GM21528 (cell line): Measurements from ENCODE around the gene RHOC.
"Not testable (repeated sequence)": the region's sequence is repeated elsewhere in the genome, so short reads cannot be mapped to it uniquely, and the experiment has no call there.

Source experiments
- ATAC-seq: cut with Tn5 transposase; IDR thresholded peaks from one replicate; pipeline ENCODE4 v1.9.1; 2021; ENCODE audit warnings: mild to moderate bottlenecking, moderate library complexity; ENCODE audit not compliant: unreplicated experiment, low FRiP score

Gene RHOC

GRCh38 chr1:112706505-112707220 lies at the start of gene RHOC:
TSS of gene RHOC (minus strand) at chr1:112707127. CDS start at chr1:112703799, 3,328 bp downstream.
- peak; percentile 56 for ATAC-seq

DNA sequence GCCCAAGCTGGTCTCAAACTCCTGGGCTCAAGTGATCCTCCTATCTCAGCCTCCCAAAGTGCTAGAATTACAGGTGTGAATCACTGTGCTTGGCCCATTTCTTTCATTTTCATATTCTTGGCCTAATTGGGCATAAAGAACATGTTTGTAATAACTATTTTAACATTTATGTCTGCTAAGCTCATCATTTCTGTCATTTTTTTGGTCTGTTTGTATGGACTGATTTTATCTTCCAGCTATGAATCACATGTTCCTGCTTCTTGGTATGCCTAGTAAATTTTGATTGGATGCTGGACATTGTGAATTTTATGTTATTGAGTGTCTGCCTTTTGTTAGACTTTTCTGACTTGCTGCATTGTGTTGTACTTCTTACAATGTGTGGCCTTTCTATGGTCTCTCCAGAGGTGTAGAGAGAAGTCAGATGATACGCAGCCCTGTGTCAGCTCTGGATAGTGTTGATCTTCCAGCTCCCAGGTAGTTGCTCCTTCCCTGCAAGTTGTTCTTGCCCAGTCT lies 47.2 kb upstream of the RHOC start:
- no peak for ATAC-seq

DNA sequence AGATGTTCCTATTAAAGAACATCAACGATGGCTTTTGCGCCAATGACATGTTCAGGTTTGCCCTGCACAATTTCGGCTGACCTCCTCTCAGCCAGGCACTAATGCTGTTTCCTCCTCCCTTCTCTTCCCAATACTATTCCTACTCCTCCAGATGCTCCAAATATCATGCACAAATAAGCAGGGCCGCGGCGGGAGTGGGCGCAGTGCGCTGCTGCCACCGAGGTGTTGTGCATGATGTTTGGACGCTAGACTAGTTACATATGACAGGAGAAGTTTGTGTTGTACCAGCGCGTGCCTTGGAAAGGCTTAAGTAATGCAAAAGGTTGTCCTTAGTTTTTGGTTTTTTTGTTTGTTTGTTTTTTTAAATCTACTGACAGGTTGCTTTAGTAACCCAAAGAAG lies 41.5 kb upstream of the RHOC start:
- no peak for ATAC-seq

DNA sequence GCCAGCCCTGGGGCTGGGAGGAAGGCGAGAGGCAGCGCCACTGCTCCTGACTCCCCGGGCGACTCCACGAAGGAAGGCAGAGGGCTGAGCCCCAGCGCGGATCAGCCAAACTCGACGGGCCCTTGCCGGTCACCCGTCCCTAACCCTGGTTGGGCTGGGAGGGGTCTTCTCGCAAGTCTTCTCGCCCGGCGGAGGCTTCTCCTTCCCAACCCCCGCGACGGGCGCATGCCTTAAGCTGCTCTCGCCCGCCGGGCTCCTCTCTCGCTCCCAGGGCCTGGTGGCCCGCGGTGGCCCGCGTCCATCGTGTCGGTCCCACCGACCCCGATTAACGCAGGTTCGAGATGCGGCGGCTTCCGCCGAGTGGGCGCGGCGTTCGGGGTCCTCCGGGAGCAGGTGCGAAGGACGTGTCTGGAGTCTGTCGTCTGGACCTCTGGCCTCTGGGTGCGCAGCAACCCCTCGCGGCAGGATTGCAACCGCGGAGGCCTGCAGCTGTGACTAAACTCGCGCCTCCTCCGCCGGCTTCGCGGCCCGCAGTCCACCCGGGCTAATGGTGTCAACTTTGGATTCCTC lies 37.2 kb upstream of the RHOC start:
- ATAC-seq, result no peak

GRCh38 chr1:112743174-112744008 lies 36.5 kb upstream of the RHOC start:
- ATAC-seq, result no peak

DNA sequence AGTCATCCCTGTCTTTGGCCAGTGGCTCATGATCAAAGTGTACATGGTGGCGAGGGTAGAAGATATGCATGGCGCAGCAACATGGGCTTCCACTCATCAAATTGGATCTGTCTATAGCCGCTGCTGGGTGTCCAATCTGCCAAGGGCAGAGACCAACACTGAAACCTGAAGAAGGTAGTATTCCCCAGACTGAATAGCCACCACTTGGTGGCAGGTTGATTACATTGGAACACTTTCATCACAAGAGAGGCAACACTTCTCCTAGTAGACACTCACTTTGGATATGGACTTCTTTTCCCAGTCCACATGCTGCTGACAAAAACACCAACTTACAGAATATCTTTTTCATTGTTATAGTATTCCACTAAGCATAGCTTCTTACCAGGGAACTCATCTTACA lies 30.6 kb upstream of the RHOC start:
- ATAC-seq, result no peak

GRCh38 chr1:112735752-112736151 lies 28.8 kb upstream of the RHOC start:
- ATAC-seq, result no peak

GRCh38 chr1:112731451-112731850 lies 24.5 kb upstream of the RHOC start:
- no peak for ATAC-seq

GRCh38 chr1:112729909-112730308 lies 23.0 kb upstream of the RHOC start:
- ATAC-seq, result no peak

DNA sequence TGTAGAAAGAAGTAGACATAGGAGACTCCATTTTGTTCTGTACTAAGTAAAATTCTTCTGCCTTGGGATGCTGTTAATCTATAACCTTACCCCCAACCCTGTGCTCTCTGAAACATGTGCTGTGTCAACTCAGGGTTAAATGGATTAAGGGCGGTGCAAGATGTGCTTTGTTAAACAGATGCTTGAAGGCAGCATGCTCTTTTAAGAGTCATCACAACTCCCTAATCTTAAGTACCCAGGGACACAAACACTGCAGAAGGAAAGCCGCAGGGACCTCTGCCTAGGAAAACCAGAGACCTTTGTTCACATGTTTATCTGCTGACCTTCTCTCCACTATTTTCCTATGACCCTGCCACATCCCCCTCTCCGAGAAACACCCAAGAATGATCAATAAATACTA lies 22.1 kb upstream of the RHOC start:
- ATAC-seq, result not testable (repeated sequence)

DNA sequence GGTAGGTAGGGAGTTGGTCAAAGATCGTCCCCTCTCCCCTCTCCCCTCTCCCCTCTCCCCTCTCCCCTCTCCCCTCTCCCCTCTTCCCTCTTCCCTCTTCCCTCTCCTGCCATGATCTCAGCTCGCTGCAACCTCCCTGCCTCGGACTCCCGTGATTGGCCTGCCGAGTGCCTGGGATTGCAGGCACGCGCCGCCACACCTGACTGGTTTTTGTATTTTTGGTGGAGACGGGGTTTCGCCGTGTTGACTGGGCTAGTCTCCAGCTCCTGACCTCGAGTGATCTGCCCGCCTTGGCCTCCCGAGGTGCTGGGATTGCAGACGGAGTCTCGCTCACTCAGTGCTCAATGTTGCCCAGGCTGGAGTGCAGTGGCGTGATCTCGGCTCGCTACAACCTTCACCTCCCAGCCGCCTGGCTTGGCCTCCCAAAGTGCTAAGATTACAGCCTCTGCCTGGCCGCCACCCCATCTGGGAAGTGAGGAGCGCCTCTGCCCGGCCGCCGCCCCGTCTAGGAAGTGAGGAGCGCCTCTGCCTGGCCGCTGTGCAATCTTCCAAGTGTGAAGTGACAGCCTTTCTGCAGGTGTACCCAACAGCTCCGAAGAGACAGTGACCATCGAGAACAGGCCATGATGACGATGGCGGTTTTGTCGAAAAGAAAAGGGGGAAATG lies 21.5 kb upstream of the RHOC start:
- ATAC-seq, result not testable (repeated sequence)

GRCh38 chr1:112727716-112728115 lies 20.8 kb upstream of the RHOC start:
- no peak for ATAC-seq

DNA sequence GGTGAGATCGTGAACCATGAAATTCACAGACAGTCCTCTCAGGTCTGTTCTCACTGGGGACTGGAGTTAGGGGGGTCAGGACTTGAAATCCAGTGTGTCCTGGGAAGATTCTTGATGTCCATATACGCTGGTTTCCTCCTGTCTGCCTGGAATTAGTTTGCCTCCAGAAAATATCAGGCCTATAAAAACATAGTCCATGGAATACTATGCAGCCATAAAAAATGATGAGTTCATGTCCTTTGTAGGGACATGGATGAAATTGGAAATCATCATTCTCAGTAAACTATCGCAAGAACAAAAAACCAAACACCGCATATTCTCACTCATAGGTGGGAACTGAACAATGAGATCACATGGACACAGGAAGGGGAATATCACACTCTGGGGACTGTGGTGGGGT lies 17.3 kb upstream of the RHOC start:
- not testable (repeated sequence) for ATAC-seq

DNA sequence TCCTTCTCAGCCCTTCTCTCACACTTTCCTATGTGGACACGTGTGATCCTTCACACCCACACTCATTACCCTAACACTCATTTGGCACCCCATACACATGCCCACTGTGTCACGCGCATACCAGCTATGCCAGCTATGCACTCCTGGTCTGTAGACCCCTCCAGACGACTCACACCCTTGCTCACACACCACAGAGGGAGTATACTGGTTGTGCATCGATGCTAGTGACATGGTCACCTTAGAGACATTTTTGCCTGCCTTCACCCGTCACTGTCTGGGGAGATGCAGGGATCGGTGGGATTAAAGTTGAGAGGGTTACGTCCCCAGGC lies 16.5 kb upstream of the RHOC start:
- ATAC-seq, result no peak

DNA sequence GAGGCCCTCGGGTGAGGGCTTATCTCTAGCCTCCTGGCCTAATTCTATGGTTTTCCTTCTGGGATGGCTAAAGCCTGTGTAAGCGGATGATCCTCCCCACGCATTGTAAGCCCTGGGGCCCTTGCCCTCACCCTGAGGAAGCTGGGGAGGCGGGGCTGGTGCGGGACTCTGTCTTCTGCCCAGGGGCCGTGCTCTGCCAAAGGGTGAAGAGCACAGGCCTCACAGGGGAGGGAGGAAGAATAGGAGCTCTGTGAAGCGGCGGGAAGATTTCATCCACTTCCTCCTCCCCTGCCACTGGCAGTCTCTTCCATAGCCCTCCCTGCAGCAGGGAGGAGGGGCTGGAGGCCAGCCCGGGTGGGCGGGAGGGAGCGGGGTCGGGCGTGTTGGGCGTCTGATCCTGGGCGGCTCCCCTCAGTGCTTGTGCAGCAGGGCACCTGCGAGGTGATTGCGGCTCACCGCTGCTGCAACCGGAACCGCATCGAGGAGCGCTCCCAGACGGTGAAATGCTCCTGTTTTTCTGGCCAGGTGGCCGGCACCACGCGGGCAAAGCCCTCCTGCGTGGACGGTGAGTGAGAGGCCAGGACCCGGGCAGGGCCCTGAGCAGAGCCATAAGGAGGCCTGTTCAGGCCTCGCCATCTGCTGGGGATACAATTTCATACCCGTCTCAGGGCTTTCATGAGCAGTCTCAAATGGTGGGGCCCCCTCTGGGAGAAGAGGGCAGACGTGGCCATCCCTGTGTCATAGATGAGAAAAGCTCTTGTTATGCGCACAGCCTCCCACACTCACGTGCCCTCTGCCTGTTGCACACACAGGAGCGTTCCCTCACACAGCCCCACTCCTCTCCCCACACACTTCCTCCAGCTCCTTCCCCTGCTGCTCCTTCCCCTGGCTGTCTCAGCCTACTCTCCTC lies 15.9 kb upstream of the RHOC start:
- no peak for ATAC-seq

DNA sequence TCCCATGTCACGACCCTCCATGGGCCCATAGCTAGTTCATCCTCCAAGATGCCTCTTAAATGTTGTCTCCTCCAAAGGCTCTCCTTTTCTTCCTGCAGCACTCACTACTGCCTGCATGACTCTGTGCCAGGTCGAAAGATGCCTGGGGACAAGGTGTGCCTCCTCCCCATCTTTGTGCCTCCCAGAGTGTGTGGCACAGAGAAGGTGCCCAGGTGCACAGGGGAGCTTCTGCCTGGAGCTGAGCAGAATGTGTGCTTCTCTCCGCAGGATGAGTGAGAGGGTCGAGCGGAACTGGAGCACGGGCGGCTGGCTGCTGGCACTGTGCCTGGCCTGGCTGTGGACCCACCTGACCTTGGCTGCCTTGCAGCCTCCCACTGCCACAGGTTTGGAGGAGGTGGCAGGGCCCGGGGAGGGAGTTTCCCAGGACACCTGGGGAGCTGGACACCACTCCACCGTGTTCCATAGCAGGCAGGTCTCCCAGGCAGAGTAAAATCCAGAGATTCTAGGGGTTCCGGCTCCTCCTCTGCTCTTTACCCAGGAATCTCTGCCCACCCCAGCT lies 15.1 kb upstream of the RHOC start:
- no peak for ATAC-seq

DNA sequence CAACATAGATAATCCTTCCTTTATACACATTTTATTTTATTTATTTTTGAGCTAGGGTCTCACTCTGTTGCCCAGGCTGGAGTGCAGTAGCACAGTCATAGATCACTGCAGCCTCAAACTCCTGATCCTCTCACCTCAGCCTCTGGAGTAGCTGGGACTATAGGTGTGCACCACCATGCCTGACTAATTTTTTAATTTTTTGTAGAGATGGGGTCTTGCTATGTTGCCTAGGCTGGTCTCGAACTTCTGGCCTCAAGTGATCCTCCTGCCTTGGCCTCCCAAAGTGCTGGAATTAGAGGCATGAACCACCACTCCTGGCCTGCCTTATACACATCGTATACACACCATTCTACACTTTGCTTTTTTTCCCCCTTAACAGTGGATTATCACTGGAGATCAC lies 14.4 kb upstream of the RHOC start:
- not testable (repeated sequence) for ATAC-seq

- ATAC-seq, result no peak
Measured at GRCh38 chr1:112720800-112721199, 13.9 kb upstream of the RHOC start.

DNA sequence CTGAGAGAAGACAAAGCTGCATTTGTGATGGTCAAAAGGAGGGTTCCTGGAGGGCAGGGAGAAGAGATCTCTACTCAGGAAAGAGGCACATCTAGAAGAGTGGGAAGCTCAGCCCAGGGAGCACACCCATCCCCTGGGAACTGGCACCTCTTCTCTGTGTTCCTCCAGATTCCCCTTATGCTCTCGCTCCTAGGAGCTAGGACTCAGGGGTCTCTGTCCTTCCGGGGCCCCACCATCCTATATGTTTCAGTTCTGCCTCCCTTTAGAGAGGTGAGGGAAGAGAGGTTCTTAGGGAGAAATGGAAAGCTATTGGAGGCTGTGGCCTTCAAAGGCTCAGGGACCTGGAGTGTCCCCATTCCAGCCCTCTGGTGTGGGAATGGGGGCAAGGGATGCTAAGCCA lies 12.8 kb upstream of the RHOC start:
- no peak for ATAC-seq
